Measurements from ENCODE around the gene MTHFSD. TPM values are rescaled to one million over a fixed set of nuclear protein-coding genes. Genes with fewer than 3 reads are reported as not detected.
A peak's percentile ranks its signal among the peaks of the same experiment; 100 is the strongest.

The MTHFSD gene
- polyA plus RNA-seq, 1 donor = 19.5 TPM

- Histone ChIP-seq H3K4me3 (ENCODE audit: low read length) (no peak overlapping the region), H3K36me3 (ENCODE audit: control insufficient read depth, insufficient read depth, low read length) (no peaks in the 10 kb centered on the region), H3K27me3 (ENCODE audit: control insufficient read depth, insufficient read depth, low read length) (peaks cover 53% of the 10 kb centered on the region), H3K27ac (ENCODE audit: low read length) (no peak overlapping the region), H3K9me3 (ENCODE audit: control insufficient read depth, low read depth, low read length) (peaks cover 2% of the 10 kb centered on the region), H3K4me1 (ENCODE audit: control insufficient read depth, insufficient read depth, low read length) (no peaks in the 10 kb centered on the region)
- no peak for DNase-seq
- WGBS (ENCODE audit: insufficient coverage, low lambda C conversion rate) = no CpG with 5 or more reads among the region's 6 CpGs
These were observed 29.1 kb upstream of the MTHFSD start for GRCh38 chr16:86584071-86584685.

- WGBS (ENCODE audit: insufficient coverage, low lambda C conversion rate) = no CpG with 5 or more reads among the region's 4 CpGs
- no peaks in the 10 kb centered on the region for H3K4me1 ChIP-seq (ENCODE audit: control insufficient read depth, insufficient read depth, low read length)
- no peaks in the 10 kb centered on the region for H3K36me3 ChIP-seq (ENCODE audit: control insufficient read depth, insufficient read depth, low read length)
- peaks cover 72% of the 10 kb centered on the region for H3K27me3 ChIP-seq (ENCODE audit: control insufficient read depth, insufficient read depth, low read length)
- H3K9me3 ChIP-seq (ENCODE audit: control insufficient read depth, low read depth, low read length) = peaks cover 4% of the 10 kb centered on the region
- H3K4me3 ChIP-seq (ENCODE audit: low read length) = no peak overlapping the region
- H3K27ac ChIP-seq (ENCODE audit: low read length) = no peak overlapping the region
- no peak for DNase-seq
These were observed 26.4 kb upstream of the MTHFSD start for GRCh38 chr16:86581458-86581857.

DNA sequence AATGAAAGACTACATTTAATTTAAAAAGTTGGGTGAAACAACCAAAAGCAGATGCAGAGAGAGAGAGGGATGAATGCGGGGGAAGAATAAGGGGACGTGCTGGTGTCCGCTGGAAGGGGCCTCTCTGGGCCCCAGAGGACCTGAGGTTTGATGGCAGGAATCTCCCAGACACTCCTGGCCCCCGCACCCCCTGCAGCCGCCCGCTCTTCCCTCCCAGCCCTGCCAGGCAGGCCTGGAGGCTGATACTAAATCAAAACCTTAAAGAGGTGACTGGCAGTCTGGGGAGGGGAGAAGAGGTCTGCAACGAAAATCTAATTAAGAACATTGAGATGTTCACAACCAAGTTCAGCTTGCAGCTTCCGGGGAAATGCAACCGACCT, 25.7 kb upstream of the MTHFSD start:
- Histone ChIP-seq H3K4me3 (ENCODE audit: low read length) (peak overlapping the region; percentile 13), H3K27me3 (ENCODE audit: control insufficient read depth, insufficient read depth, low read length) (peaks cover 77% of the 10 kb centered on the region), H3K36me3 (ENCODE audit: control insufficient read depth, insufficient read depth, low read length) (no peaks in the 10 kb centered on the region), H3K9me3 (ENCODE audit: control insufficient read depth, low read depth, low read length) (peaks cover 6% of the 10 kb centered on the region), H3K27ac (ENCODE audit: low read length) (no peak overlapping the region), H3K4me1 (ENCODE audit: control insufficient read depth, insufficient read depth, low read length) (no peaks in the 10 kb centered on the region)
- no peak for DNase-seq
- 40% methylated on average over 1 of the region's 9 CpGs for WGBS (ENCODE audit: insufficient coverage, low lambda C conversion rate)

DNA sequence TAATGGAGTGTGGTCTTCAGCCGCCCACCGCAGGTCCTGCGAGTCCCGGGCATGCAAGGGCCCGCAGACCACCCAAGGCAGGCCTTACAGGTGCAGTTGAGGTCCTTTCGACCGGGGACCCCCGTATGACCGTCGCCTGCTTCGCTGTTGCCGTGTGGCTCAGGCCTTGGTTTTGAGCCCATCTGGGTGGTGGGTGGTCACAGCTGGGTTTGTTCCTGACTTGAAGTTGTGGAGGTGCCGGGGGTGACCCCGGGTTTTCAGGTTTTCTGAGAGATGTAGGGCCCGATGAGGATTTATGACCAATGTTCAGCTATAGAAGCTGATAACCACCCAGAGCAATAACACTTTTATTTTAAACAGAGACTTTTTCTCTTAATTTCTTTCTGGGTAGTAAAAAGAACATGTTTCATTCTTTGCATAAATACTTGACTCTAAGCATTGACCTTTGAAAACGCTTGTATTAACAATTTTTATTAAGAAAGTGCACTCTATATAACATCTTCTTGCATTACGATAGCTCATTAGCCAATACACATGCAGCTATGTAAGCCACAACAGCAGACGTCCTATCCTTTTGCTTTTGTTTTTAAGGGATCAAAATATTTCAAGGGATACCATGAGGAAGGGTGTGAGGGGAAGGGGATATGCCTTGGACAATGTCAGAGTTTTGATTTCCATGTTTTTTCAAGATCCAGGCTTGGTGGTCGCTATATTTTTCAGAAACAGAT, 25.2 kb upstream of the MTHFSD start:
- H3K36me3 ChIP-seq (ENCODE audit: control insufficient read depth, insufficient read depth, low read length) = no peaks in the 10 kb centered on the region
- no peaks in the 10 kb centered on the region for H3K4me1 ChIP-seq (ENCODE audit: control insufficient read depth, insufficient read depth, low read length)
- peaks cover 6% of the 10 kb centered on the region for H3K9me3 ChIP-seq (ENCODE audit: control insufficient read depth, low read depth, low read length)
- H3K4me3 ChIP-seq (ENCODE audit: low read length) = peak overlapping the region; percentile 26
- peaks cover 82% of the 10 kb centered on the region for H3K27me3 ChIP-seq (ENCODE audit: control insufficient read depth, insufficient read depth, low read length)
- no peak for DNase-seq
- no peak overlapping the region for H3K27ac ChIP-seq (ENCODE audit: low read length)
- 16% methylated on average over 2 of the region's 19 CpGs for WGBS (ENCODE audit: insufficient coverage, low lambda C conversion rate)

- Histone ChIP-seq H3K4me3 (ENCODE audit: low read length) (peak overlapping the region; percentile 26), H3K9me3 (ENCODE audit: control insufficient read depth, low read depth, low read length) (peaks cover 6% of the 10 kb centered on the region), H3K27ac (ENCODE audit: low read length) (no peak overlapping the region), H3K36me3 (ENCODE audit: control insufficient read depth, insufficient read depth, low read length) (no peaks in the 10 kb centered on the region), H3K27me3 (ENCODE audit: control insufficient read depth, insufficient read depth, low read length) (peaks cover 86% of the 10 kb centered on the region), H3K4me1 (ENCODE audit: control insufficient read depth, insufficient read depth, low read length) (no peaks in the 10 kb centered on the region)
- WGBS (ENCODE audit: insufficient coverage, low lambda C conversion rate) = no CpG with 5 or more reads among the region's 69 CpGs
- no peak for DNase-seq
These were observed 24.4 kb upstream of the MTHFSD start for GRCh38 chr16:86579268-86580062.

- Histone ChIP-seq H3K27ac (ENCODE audit: low read length) (peak overlapping the region; percentile 53), H3K36me3 (ENCODE audit: control insufficient read depth, insufficient read depth, low read length) (no peaks in the 10 kb centered on the region), H3K27me3 (ENCODE audit: control insufficient read depth, insufficient read depth, low read length) (peaks cover 87% of the 10 kb centered on the region), H3K4me3 (ENCODE audit: low read length) (peak overlapping the region; percentile 31), H3K9me3 (ENCODE audit: control insufficient read depth, low read depth, low read length) (peaks cover 6% of the 10 kb centered on the region), H3K4me1 (ENCODE audit: control insufficient read depth, insufficient read depth, low read length) (no peaks in the 10 kb centered on the region)
- DNase-seq = no peak
- WGBS (ENCODE audit: insufficient coverage, low lambda C conversion rate) = no CpG with 5 or more reads among the region's 69 CpGs
These were observed 23.7 kb upstream of the MTHFSD start for GRCh38 chr16:86578611-86579267.

- 22% methylated on average over 3 of the region's 13 CpGs for WGBS (ENCODE audit: insufficient coverage, low lambda C conversion rate)
- peak in 1 of 2 donors; percentile 58 for DNase-seq
- H3K4me1 ChIP-seq (ENCODE audit: control insufficient read depth, insufficient read depth, low read length) = no peaks in the 10 kb centered on the region
- H3K27ac ChIP-seq (ENCODE audit: low read length) = peak within 1 kb of the TSS; percentile 53
- no peaks in the 10 kb centered on the region for H3K36me3 ChIP-seq (ENCODE audit: control insufficient read depth, insufficient read depth, low read length)
- peak within 1 kb of the TSS; percentile 31 for H3K4me3 ChIP-seq (ENCODE audit: low read length)
- H3K9me3 ChIP-seq (ENCODE audit: control insufficient read depth, low read depth, low read length) = peaks cover 6% of the 10 kb centered on the region
- H3K27me3 ChIP-seq (ENCODE audit: control insufficient read depth, insufficient read depth, low read length) = peaks cover 87% of the 10 kb centered on the region
These were observed 23.1 kb upstream of the MTHFSD start, which contains the start of gene FOXL1 for GRCh38 chr16:86578061-86578599. FOXL1 (plus strand) TSS chr16:86578549; CDS start chr16:86578724, 175 bp downstream.

DNA sequence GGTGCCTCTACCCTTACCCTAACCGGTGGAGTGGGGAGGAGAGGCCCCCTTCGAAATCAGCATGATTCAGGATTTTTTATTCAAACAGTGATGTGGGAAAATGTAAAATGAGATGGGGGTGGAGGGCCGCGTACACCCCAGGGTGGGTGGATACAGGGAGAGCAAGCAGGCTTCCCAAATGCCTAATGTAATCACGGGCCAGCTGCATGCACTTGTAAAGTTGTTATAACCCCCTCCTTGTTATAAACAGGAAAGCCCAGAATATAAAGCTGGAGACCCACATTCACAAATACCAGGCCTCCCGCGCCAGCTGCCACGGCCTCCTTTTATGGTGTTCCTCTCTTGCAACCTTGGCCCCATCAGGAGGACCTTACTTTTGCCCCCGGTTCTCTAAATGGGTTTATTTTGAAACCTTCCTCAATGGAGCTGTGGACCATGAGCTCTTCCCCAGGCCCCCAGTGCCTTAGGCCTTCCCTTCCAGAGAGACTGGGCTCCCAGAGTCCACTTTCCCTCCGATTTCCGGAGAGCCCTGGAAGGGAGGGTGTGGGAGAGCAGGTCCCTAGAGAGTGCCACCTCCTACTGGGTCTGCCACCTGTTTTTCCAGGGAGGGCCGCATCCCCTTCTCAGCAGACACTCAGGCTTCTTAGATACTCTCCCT, 22.4 kb upstream of the MTHFSD start:
- H3K27me3 ChIP-seq (ENCODE audit: control insufficient read depth, insufficient read depth, low read length) = peaks cover 90% of the 10 kb centered on the region
- DNase-seq = peak in 1 of 2 donors; percentile 55
- H3K36me3 ChIP-seq (ENCODE audit: control insufficient read depth, insufficient read depth, low read length) = no peaks in the 10 kb centered on the region
- WGBS (ENCODE audit: insufficient coverage, low lambda C conversion rate) = no CpG with 5 or more reads among the region's 12 CpGs
- peak overlapping the region; percentile 44 for H3K4me3 ChIP-seq (ENCODE audit: low read length)
- no peaks in the 10 kb centered on the region for H3K4me1 ChIP-seq (ENCODE audit: control insufficient read depth, insufficient read depth, low read length)
- peak overlapping the region; percentile 48 for H3K27ac ChIP-seq (ENCODE audit: low read length)
- H3K9me3 ChIP-seq (ENCODE audit: control insufficient read depth, low read depth, low read length) = peaks cover 6% of the 10 kb centered on the region

GRCh38 chr16:86576591-86577313, 21.7 kb upstream of the MTHFSD start:
- H3K9me3 ChIP-seq (ENCODE audit: control insufficient read depth, low read depth, low read length) = peaks cover 6% of the 10 kb centered on the region
- no peak overlapping the region for H3K27ac ChIP-seq (ENCODE audit: low read length)
- H3K27me3 ChIP-seq (ENCODE audit: control insufficient read depth, insufficient read depth, low read length) = peaks cover 97% of the 10 kb centered on the region
- H3K4me1 ChIP-seq (ENCODE audit: control insufficient read depth, insufficient read depth, low read length) = no peaks in the 10 kb centered on the region
- H3K36me3 ChIP-seq (ENCODE audit: control insufficient read depth, insufficient read depth, low read length) = no peaks in the 10 kb centered on the region
- peak overlapping the region; percentile 44 for H3K4me3 ChIP-seq (ENCODE audit: low read length)
- 0% methylated on average over 3 of the region's 33 CpGs for WGBS (ENCODE audit: insufficient coverage, low lambda C conversion rate)
- peak in 1 of 2 donors; percentile 37 for DNase-seq
